Heart left ventricle (tissue), 16 donors: ENCODE data around the gene ZNF223. TPM values are rescaled to one million over a fixed set of nuclear protein-coding genes. Genes with fewer than 3 reads are reported as not detected.

Experiments used
- ATAC-seq, 4 donors: fragments of 200-7000 bp; cut with Tn5 transposase; one replicate each; pipeline ENCODE4 v1.9.1; 2020 to 2022; ENCODE audit warnings: moderate library complexity in 4 of 4, mild to moderate bottlenecking in 3 of 4, moderate number of reproducible peaks in 1 of 4
- DNase-seq, 5 donors: peaks; one replicate each; pipeline ENCODE4 v3.0.0-alpha.2; 2020
- H3K27ac ChIP-seq, 12 donors: fragments of 200-600 bp; sonication (generic) in 4 of 12; one replicate each; pipeline versions ENCODE4 v1.5.0 to v1.8.0; 2016 to 2022; ENCODE audit warnings: mild to moderate bottlenecking in 2 of 12
- H3K27me3 ChIP-seq, 9 donors: fragments of 200-600 bp; sonication (generic) in 2 of 9; one replicate each; pipeline versions ENCODE4 v1.5.1 to v1.8.0; 2016 to 2022; ENCODE audit warnings: mild to moderate bottlenecking in 3 of 9
- H3K36me3 ChIP-seq, 9 donors: fragments of 200-600 bp; sonication (generic) in 2 of 9; one replicate each; pipeline versions ENCODE4 v1.5.0 to v1.8.0; 2018 to 2022; ENCODE audit warnings: mild to moderate bottlenecking in 2 of 9
- H3K4me1 ChIP-seq, 12 donors: fragments of 200-600 bp; sonication (generic) in 4 of 12; one replicate each; pipeline versions ENCODE4 v1.5.0 to v1.8.0; 2016 to 2022; ENCODE audit warnings: mild to moderate bottlenecking in 3 of 12
- H3K4me3 ChIP-seq, 12 donors: fragments of 200-600 bp; sonication (generic) in 4 of 12; one replicate each; pipeline versions ENCODE4 v1.5.0 to v1.8.0; 2017 to 2022; ENCODE audit warnings: mild to moderate bottlenecking in 9 of 12, moderate library complexity in 4 of 12
- H3K9me3 ChIP-seq, 12 donors: fragments of 200-600 bp; sonication (generic) in 4 of 12; one replicate each; pipeline versions ENCODE4 v1.5.0 to v1.8.0; 2016 to 2022; ENCODE audit warnings: mild to moderate bottlenecking in 1 of 12
- CTCF ChIP-seq, 12 donors: fragments of 200-600 bp; sonication (generic) in 4 of 12; IDR thresholded peaks; one replicate each; pipeline versions ENCODE4 v1.5.0 to v1.8.0; 2018 to 2022; ENCODE audit warnings: antibody characterized with exemption in 12 of 12, mild to moderate bottlenecking in 5 of 12
- POLR2A ChIP-seq, 2 donors: fragments of 450-650 bp; IDR thresholded peaks; one replicate each; pipeline ENCODE4 v1.6.1; 2017; ENCODE audit warnings: antibody characterized with exemption in 2 of 2, mild to moderate bottlenecking in 2 of 2, moderate library complexity in 2 of 2
- WGBS, 4 donors: extraction: QIAGEN DNeasy Blood & Tissue Kit in 2 of 4; methylation state at CpG; one replicate each; pipeline versions ENCODE4 v1.1.5 to v1.1.7; 2013 to 2018; 5-methylcytosine and 5-hydroxymethylcytosine counted together
- intact Hi-C, 10 donors: fragments of 100-400 bp; cut with DNase I; formaldehyde crosslinking; loops; one replicate each; pipeline versions ENCODE4 v1.11.1 to v1.14.2; 2022
- polyA plus RNA-seq, 2 donors: library from polyadenylated mRNA; stranded (reverse); fragments of 200-250 nt; gene quantifications; one replicate each; pipeline ENCODE4 v1.2.3, GENCODE V29; 2013
- total RNA-seq, 9 donors: library from RNA; depleted of rRNA in 2 of 9; stranded (reverse); fragments of >200 nt in 2 of 9; fragmentation: NEBNext Ultra II Directional in 3 of 9; extraction: Animal tissue kit (Norgen Biotek cat#: 25700) in 3 of 9; gene quantifications; one replicate each; pipeline versions ENCODE4 v1.1.0 to v1.2.4, GENCODE V29; 2016 to 2023
- donor health status: ischemic (EF 13 %, LVEDD 7.1; RV severe dilation, severe dysfunction).
- donor health status: healthy with polysubstance abuse.
- donor health status: DM: no; HTN: yes; CAD: no.
- donor health status: DM: no; HTN: no; CAD: no.
- donor health status: ischemic (EF 25% LVEDD 6.9; RV normal size, moderate dysfunction).
- donor health status: ischemic (EF 25% LVEDD 5.7; RV mildly dilated, moderate dysfunction).
- donor health status: healthy.
- donor health status: DM: yes; HTN: yes; CAD: no.
- donor health status: ischemic (EF 35%, LVEDD 5.7; RV mildly dilated, moderate dysfunction).
- donor health status: nonischemic (EF 11% LVEDD 7.7; RV severe dilation, severe dysfunction).
- donor health status: DM: yes; HTN: yes; CAD: no.
- donor health status: PGD.
- donor health status: ischemic (EF 29% LVEDD 5.4; RV normal size, mild dysfunction).
- donor health status: nonischemic (EF 23%, LVEDD 6.1; RV moderate dilation, normal function).

Gene ZNF223
- total and polyA plus RNA-seq, 11 donors = 1.7 to 5.1 (median 3.2) TPM

GRCh38 chr19:44069415-44069814 is 17.6 kb downstream of the ZNF223 start:
- Histone ChIP-seq H3K4me1 (peaks cover 0 to 15% (median 8%) of the 10 kb centered on the region in 12 donors), H3K27me3 (no peaks in the 10 kb centered on the region), H3K4me3 (no peak overlapping the region), H3K27ac (no peak overlapping the region), H3K9me3 (peaks cover 0 to 62% (median 28%) of the 10 kb centered on the region in 12 donors), H3K36me3 (peaks cover 0 to 41% (median 22%) of the 10 kb centered on the region in 9 donors)
- ATAC-seq = no peak
- WGBS, 4 donors = 93 to 98% (median 96%) methylated on average over 1 of the region's 1 CpG
- TF ChIP-seq CTCF (IDR thresholded peaks at IDR 0.05) (no peak), POLR2A (IDR thresholded peaks at IDR 0.05) (no peak)
- intact Hi-C loops = no loop called here
- no peak for DNase-seq

GRCh38 chr19:44071824-44072542 is 20.1 kb downstream of the ZNF223 start, which contains the start of gene ZNF284:
ZNF284 (plus strand) TSS chr19:44072159; CDS start chr19:44076390, 4,231 bp downstream.
- Histone ChIP-seq H3K4me1 (peaks cover 0 to 15% (median 8%) of the 10 kb centered on the region in 12 donors), H3K4me3 (peak within 1 kb of the TSS; percentile 38 to 80 (median 64)), H3K36me3 (peaks cover 0 to 22% (median 7%) of the 10 kb centered on the region in 9 donors), H3K9me3 (peaks cover 0 to 36% (median 8%) of the 10 kb centered on the region in 12 donors), H3K27ac (peak within 1 kb of the TSS in 9 of 12 donors; percentile 19 to 75 (median 59)), H3K27me3 (no peaks in the 10 kb centered on the region)
- TF ChIP-seq POLR2A (IDR thresholded peaks at IDR 0.05) = peak in 1 of 2 donors; percentile 20
- no peak for TF ChIP-seq CTCF (IDR thresholded peaks at IDR 0.05)
- 1% methylated on average over 29 to 40 of the region's 40 CpGs for WGBS, 4 donors
- DNase-seq (peak; percentile 87 to 91 (median 89)), ATAC-seq (peak; percentile 98 to 100 (median 100))
- intact Hi-C loops = loop anchor here in 1 of 10 donors (1.0 kb wide), 1 partner anchor 22 kb away; the partner anchor contains the start of gene ZNF224

DNA sequence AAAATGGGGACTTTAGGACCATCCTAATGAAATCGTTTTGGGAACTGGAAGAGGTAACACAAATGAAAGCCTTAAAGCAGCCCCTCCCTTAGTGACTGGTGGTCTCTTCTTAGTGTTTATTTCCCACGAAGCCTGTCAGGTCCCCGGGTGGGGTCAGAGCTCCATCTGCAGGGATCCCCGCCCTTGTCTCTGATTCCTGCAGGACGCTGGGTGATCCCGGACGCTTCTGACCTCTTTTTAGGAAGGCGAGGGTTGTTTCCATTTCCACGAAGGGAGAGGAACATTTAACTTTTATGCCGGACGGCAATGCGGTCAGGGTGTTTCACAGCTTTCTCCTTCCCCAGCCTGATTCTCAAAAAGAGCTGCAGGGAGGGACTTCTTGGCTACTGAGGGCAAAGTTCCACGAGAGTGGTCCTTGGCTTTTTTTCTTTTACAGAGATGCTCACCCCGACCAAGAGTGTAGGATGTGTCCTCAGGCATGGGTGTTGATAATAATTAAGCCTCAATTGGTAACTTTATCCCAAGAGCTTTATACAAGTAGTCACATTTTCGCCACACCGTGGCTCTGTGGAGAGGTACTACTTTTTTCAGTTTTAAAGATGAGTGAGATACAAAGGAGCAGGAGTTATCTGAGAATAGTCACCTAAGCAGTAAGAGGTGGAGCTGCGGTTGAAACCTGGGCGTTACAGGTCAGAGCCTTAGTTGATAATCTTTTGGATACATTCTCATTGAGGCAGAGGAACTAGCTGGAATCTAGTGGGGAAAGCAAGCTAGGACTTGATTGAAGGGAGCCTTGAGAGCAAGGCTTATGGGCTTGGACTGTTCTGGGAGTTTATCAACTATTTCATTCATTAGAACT is 20.9 kb downstream of the ZNF223 start:
- no peak for TF ChIP-seq POLR2A (IDR thresholded peaks at IDR 0.05)
- no peak for TF ChIP-seq CTCF (IDR thresholded peaks at IDR 0.05)
- WGBS, 4 donors = 19 to 22% (median 22%) methylated on average over 18 of the region's 18 CpGs
- Histone ChIP-seq H3K36me3 (peaks cover 0 to 22% (median 8%) of the 10 kb centered on the region in 9 donors), H3K4me3 (peak overlapping the region; percentile 38 to 80 (median 64)), H3K4me1 (peaks cover 0 to 15% (median 8%) of the 10 kb centered on the region in 12 donors), H3K27me3 (no peaks in the 10 kb centered on the region), H3K9me3 (peaks cover 0 to 28% (median 4%) of the 10 kb centered on the region in 12 donors), H3K27ac (peak overlapping the region in 6 of 12 donors; percentile 19 to 66 (median 52))
- peak in 3 of 4 donors; percentile 41 to 45 (median 45) for ATAC-seq
- no peak for DNase-seq
- intact Hi-C loops = loop anchor here in 1 of 10 donors (1.0 kb wide), 1 partner anchor 22 kb away; the partner anchor contains the start of gene ZNF224
